GM19438 (cell line): ENCODE results near the gene TNRC6A.
"Not testable (repeated sequence)": the region's sequence is repeated elsewhere in the genome, so short reads cannot be mapped to it uniquely, and the experiment has no call there.

Source experiments
- ATAC-seq: cut with Tn5 transposase; IDR thresholded peaks from one replicate; pipeline ENCODE4 v1.9.1; 2021; ENCODE audit warnings: low read depth; ENCODE audit not compliant: unreplicated experiment

Gene TNRC6A

GRCh38 chr16:24807301-24807700 is 77.8 kb downstream of the TNRC6A start:
- ATAC-seq = no peak

GRCh38 chr16:24810951-24811843 is 81.7 kb downstream of the TNRC6A start:
- no peak for ATAC-seq

- ATAC-seq = not testable (repeated sequence)
Measured at GRCh38 chr16:24812813-24813212, 83.4 kb downstream of the TNRC6A start.

GRCh38 chr16:24815021-24815420 is 85.6 kb downstream of the TNRC6A start:
- no peak for ATAC-seq

- no peak for ATAC-seq
Measured at GRCh38 chr16:24816688-24817087, 87.2 kb downstream of the TNRC6A start.

- no peak for ATAC-seq
Measured at GRCh38 chr16:24819462-24820040, 90.1 kb downstream of the TNRC6A start.

- ATAC-seq = no peak
Measured at GRCh38 chr16:24820522-24820921, 91.1 kb downstream of the TNRC6A start.

GRCh38 chr16:24821129-24821528 is 91.7 kb downstream of the TNRC6A start:
- ATAC-seq = no peak

GRCh38 chr16:24822542-24822941 is 93.1 kb downstream of the TNRC6A start:
- no peak for ATAC-seq

- no peak for ATAC-seq
Measured at GRCh38 chr16:24822974-24823373, 93.5 kb downstream of the TNRC6A start.

GRCh38 chr16:24825696-24826095 is 96.2 kb downstream of the TNRC6A start:
- no peak for ATAC-seq

GRCh38 chr16:24826096-24826690 is 96.7 kb downstream of the TNRC6A start:
- no peak for ATAC-seq

GRCh38 chr16:24826817-24827566 is 97.5 kb downstream of the TNRC6A start:
- ATAC-seq = no peak

GRCh38 chr16:24829153-24829552 is 99.7 kb downstream of the TNRC6A start:
- no peak for ATAC-seq

GRCh38 chr16:24833352-24833751 is 103.9 kb downstream of the TNRC6A start:
- ATAC-seq = no peak

- ATAC-seq = no peak
Measured at GRCh38 chr16:24834459-24835335, 105.2 kb downstream of the TNRC6A start.

GRCh38 chr16:24836836-24837235 is 107.4 kb downstream of the TNRC6A start:
- ATAC-seq = no peak

GRCh38 chr16:24837969-24838368 is 108.5 kb downstream of the TNRC6A start:
- ATAC-seq = no peak

- no peak for ATAC-seq
Measured at GRCh38 chr16:24838554-24839266, 109.3 kb downstream of the TNRC6A start.
